ENCODE data around the gene UBXN1. TPM values are rescaled to one million over a fixed set of nuclear protein-coding genes. Genes with fewer than 3 reads are reported as not detected.

UBXN1 gene
- polyA plus RNA-seq, 4 donors, result 109 to 166 (median 156) TPM

DNA sequence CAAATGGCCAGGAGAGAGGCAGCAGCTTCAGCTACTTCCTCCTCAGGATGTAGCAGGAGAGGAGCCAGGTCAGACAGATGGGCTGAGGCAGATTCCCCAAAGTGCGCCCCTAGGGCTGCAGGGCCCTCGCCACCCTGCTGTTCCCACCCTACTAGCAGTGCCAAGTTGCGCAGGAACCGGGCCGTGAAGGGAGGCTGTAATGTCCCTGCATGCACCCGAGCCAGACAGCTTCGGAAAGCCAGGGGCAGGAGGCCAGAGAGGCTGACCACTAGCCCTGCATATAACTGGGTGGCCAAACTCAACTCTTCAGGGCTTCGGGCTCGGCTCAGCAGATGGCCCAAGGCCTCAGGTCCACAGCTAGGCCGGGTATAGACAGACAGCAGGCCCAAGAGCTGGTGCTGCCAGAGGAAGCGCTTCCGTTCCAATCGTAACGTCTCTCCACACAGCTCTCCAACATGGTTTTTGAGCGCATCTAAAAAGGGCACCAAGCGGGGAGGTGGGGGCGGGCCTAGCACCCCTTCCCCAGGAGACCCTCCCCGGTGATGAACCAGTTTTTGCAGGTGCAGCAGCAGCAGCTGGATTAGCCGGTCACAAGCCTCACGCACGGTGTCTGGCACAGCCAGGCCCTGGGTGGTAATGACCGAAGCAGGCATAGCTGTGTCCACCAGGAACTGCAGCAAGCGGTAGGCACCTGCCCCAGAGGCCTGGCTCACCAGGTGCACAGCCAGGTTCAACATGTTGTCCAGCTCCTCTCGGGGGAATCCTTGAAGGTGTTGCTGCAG is 30.5 kb downstream of the UBXN1 start:
- DNase-seq (ENCODE audit: low read depth in 4 of 4, low spot score in 3 of 4), result no peak

GRCh38 chr11:62647609-62648005 is 31.3 kb downstream of the UBXN1 start:
- DNase-seq (ENCODE audit: low read depth in 4 of 4, low spot score in 3 of 4), result no peak

GRCh38 chr11:62646825-62647608 is 31.9 kb downstream of the UBXN1 start:
- no peak for DNase-seq (ENCODE audit: low read depth in 4 of 4, low spot score in 3 of 4)

DNA sequence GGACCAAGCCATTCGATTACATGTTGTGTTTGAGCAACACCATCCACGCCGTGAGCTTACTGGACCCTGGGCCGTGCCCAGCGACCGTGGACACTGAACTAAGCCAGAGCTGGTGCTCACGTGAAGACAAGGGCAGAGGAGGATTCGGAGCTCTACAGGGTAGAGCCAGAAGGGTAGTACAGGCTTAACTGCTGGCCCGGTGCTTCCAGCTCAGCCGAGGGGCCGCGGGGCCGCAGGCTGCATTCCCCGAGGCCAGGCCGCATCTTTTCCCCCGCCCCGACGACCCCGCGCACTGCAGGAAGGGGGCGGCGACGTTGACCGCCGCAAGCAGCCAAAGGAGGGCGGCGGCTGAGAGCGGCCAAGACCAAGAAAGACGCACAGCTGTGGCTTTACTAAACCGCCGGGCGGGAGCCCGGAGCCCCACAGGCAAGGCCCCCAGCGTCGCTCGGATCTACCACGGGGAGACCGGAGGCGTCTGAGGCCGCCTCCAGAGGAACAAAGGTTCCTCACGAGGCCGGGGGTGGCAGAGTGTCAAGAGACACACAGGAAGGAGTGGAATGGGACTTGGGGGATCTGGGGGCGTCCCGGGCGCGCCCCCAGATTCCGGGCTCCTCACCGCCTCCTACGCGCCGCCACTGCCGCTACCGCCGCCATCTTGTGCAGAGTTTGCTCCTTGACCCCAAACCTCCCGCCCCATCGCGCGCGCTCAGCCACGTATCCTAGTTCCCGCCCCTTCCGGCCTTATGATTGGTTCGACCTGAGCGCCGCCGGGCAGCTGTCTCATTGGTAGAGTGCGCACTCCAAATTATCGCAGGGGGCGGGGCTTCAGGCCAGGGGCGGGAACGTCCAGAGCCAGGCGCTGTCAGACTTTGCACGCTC is 32.7 kb downstream of the UBXN1 start, which contains the start of gene GANAB:
Gene GANAB (minus strand): TSS at position 668 of the 879 bp plus-strand sequence. CDS start 14 bp downstream, at position 654.
- peak; percentile 89 to 97 (median 96) for DNase-seq (ENCODE audit: low read depth in 4 of 4, low spot score in 3 of 4)

- DNase-seq (ENCODE audit: low read depth in 4 of 4, low spot score in 3 of 4), result no peak
These were observed 33.3 kb downstream of the UBXN1 start for GRCh38 chr11:62645671-62645945.

DNA sequence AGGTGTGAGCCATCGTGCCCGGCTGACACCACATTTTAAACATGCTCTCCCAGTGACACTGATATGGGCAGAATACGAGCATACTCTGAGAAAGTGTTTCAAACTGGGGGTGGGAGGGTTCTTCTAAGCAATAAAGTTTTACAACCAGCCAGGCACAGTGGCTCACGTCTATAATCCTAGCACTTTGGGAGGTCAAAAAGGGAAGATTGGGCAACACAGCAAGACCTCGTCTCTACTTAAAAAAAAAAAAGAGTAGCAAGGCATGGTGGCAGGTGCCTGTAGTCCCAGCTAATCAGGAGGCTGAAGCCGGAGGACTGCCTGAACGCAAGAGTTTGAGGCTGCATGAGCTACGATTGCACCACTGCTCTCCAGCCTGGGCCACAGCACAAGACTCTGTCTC is 34.7 kb downstream of the UBXN1 start:
- DNase-seq (ENCODE audit: low read depth in 4 of 4, low spot score in 3 of 4), result no peak

DNA sequence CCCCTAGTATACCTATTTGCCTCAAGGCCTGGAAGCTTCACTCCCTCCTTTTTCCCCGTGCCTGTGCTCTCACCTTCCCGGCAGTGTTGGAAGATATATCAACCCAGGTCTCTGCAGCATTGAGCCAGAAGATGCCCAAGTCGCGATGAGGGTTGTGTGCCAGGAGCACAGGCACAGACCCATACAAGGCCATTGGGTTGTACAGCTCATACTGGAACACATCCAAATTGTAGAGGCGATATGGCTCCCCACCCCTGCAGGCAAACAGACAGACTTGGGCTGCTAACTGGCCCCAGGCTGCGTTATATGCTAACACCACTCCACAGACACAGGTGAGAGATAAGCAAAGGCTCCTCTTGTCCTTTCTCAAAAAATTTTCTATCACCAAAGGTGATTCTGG is 46.4 kb downstream of the UBXN1 start:
- DNase-seq (ENCODE audit: low read depth in 4 of 4, low spot score in 3 of 4), result no peak

DNA sequence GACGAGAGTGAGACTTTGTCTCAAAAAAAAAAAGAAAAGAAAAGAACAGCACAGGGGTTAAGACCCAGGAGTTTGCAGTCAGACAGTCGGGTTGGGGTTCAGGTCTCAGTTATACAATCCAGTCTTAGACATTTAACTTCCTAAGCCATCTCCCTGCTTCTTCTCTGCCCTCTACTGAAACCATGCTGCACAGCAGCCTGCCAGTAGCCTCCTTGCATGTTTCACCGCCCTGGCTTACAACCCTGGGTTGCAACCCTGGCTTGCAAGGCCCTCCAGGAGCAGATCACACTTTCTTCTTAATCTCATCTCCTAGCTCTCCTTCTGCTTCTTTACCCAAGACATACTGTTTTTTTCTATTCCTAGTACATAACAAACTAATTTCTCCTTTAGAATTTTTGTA is 51.2 kb downstream of the UBXN1 start:
- no peak for DNase-seq (ENCODE audit: low read depth in 4 of 4, low spot score in 3 of 4)

Other genes with a start within 250 kb of the UBXN1 start
- 100 to 1,000 TPM; 189 to 439 (median 222) TPM for gene AHNAK, start 132.3 kb downstream of the UBXN1 start, polyA plus RNA-seq (ENCODE audit: insufficient read length in 4 of 4)
- gene EEF1G, start 105.2 kb downstream of the UBXN1 start, polyA plus RNA-seq (ENCODE audit: insufficient read length in 4 of 4), result 1,000 to 10,000 TPM; 1,909 to 2,321 (median 2,191) TPM
- gene TUT1, start 87.5 kb downstream of the UBXN1 start, polyA plus RNA-seq (ENCODE audit: insufficient read length in 4 of 4), result 10 to 100 TPM; 18.7 to 25.0 (median 21.1) TPM
- gene MTA2, start 77.2 kb downstream of the UBXN1 start, polyA plus RNA-seq (ENCODE audit: insufficient read length in 4 of 4), result 100 to 1,000 TPM in 1 of 4 donors, 10 to 100 TPM in 3; 83.7 to 106 (median 94.6) TPM
- 10 to 100 TPM; 31.8 to 42.3 (median 38.6) TPM for gene EML3, start 66.3 kb downstream of the UBXN1 start, polyA plus RNA-seq (ENCODE audit: insufficient read length in 4 of 4)
- 1 to 10 TPM; 3.1 to 6.9 (median 3.6) TPM for gene ROM1, start 65.8 kb downstream of the UBXN1 start, polyA plus RNA-seq (ENCODE audit: insufficient read length in 4 of 4)
- gene B3GAT3, start 57.1 kb downstream of the UBXN1 start, polyA plus RNA-seq (ENCODE audit: insufficient read length in 4 of 4), result 10 to 100 TPM; 27.2 to 49.9 (median 29.8) TPM
- 100 to 1,000 TPM; 363 to 404 (median 379) TPM for gene GANAB, start 32.5 kb downstream of the UBXN1 start, polyA plus RNA-seq (ENCODE audit: insufficient read length in 4 of 4)
- gene INTS5, start 25.8 kb downstream of the UBXN1 start, polyA plus RNA-seq (ENCODE audit: insufficient read length in 4 of 4), result 10 to 100 TPM; 15.7 to 21.6 (median 18.1) TPM
- gene C11orf98, start 13.9 kb downstream of the UBXN1 start, polyA plus RNA-seq (ENCODE audit: insufficient read length in 4 of 4), result 10 to 100 TPM; 44.7 to 64.6 (median 53.5) TPM
- 1 to 10 TPM; 4.4 to 6.6 (median 6.0) TPM for gene CSKMT, start 13.8 kb downstream of the UBXN1 start, polyA plus RNA-seq (ENCODE audit: insufficient read length in 4 of 4)
- 10 to 100 TPM in 1 of 4 donors, 1 to 10 TPM in 3; 6.0 to 12.6 (median 7.6) TPM for gene UQCC3, start 7.4 kb downstream of the UBXN1 start, polyA plus RNA-seq (ENCODE audit: insufficient read length in 4 of 4)
- 1 to 10 TPM; 5.6 to 8.5 (median 6.1) TPM for gene LBHD1, start 6.8 kb downstream of the UBXN1 start, polyA plus RNA-seq (ENCODE audit: insufficient read length in 4 of 4)
- gene LRRN4CL, start 10.5 kb upstream of the UBXN1 start, polyA plus RNA-seq (ENCODE audit: insufficient read length in 4 of 4), result 1 to 10 TPM in 3 of 4 donors, under 1 TPM in 1; 0.92 to 9.5 (median 1.4) TPM
- gene BSCL2, start 28.4 kb upstream of the UBXN1 start, polyA plus RNA-seq (ENCODE audit: insufficient read length in 4 of 4), result 10 to 100 TPM; 48.7 to 71.0 (median 56.2) TPM
- gene GNG3, start 28.6 kb upstream of the UBXN1 start, polyA plus RNA-seq (ENCODE audit: insufficient read length in 4 of 4), result 1 to 10 TPM; 1.5 to 2.4 (median 1.9) TPM
- gene HNRNPUL2, start 48.4 kb upstream of the UBXN1 start, polyA plus RNA-seq (ENCODE audit: insufficient read length in 4 of 4), result 10 to 100 TPM; 71.1 to 91.1 (median 84.8) TPM
- gene TTC9C, start 49.4 kb upstream of the UBXN1 start, polyA plus RNA-seq (ENCODE audit: insufficient read length in 4 of 4), result 10 to 100 TPM; 38.8 to 46.5 (median 44.0) TPM
- 1 to 10 TPM; 3.9 to 8.9 (median 7.6) TPM for gene ZBTB3, start 75.1 kb upstream of the UBXN1 start, polyA plus RNA-seq (ENCODE audit: insufficient read length in 4 of 4)
- 100 to 1,000 TPM; 102 to 155 (median 145) TPM for gene POLR2G, start 82.5 kb upstream of the UBXN1 start, polyA plus RNA-seq (ENCODE audit: insufficient read length in 4 of 4)
- gene TAF6L, start 92.3 kb upstream of the UBXN1 start, polyA plus RNA-seq (ENCODE audit: insufficient read length in 4 of 4), result 10 to 100 TPM; 19.8 to 43.2 (median 26.6) TPM
- gene TMEM179B, start 108.3 kb upstream of the UBXN1 start, polyA plus RNA-seq (ENCODE audit: insufficient read length in 4 of 4), result 10 to 100 TPM; 38.8 to 68.4 (median 63.9) TPM
- 10 to 100 TPM; 19.4 to 31.0 (median 23.3) TPM for gene TMEM223, start 112.9 kb upstream of the UBXN1 start, polyA plus RNA-seq (ENCODE audit: insufficient read length in 4 of 4)
- 100 to 1,000 TPM; 109 to 125 (median 121) TPM for gene NXF1, start 126.4 kb upstream of the UBXN1 start, polyA plus RNA-seq (ENCODE audit: insufficient read length in 4 of 4)
- gene STX5, start 153.0 kb upstream of the UBXN1 start, polyA plus RNA-seq (ENCODE audit: insufficient read length in 4 of 4), result 10 to 100 TPM; 53.3 to 57.3 (median 55.5) TPM
- under 1 TPM in 3 of 4 donors, not detected in 1; 0.32 to 0.63 (median 0.38) TPM for gene TEX54, start 153.8 kb upstream of the UBXN1 start, polyA plus RNA-seq (ENCODE audit: insufficient read length in 4 of 4)
- gene WDR74, start 160.5 kb upstream of the UBXN1 start, polyA plus RNA-seq (ENCODE audit: insufficient read length in 4 of 4), result 10 to 100 TPM; 30.2 to 50.4 (median 35.3) TPM
- 100 to 1,000 TPM in 3 of 4 donors, 10 to 100 TPM in 1; 81.0 to 207 (median 159) TPM for gene SLC3A2, start 201.8 kb upstream of the UBXN1 start, polyA plus RNA-seq (ENCODE audit: insufficient read length in 4 of 4)
- under 1 TPM in 2 of 4 donors, not detected in 2; 0.05 to 0.40 TPM for gene CHRM1, start 242.3 kb upstream of the UBXN1 start, polyA plus RNA-seq (ENCODE audit: insufficient read length in 4 of 4)

All from left renal pelvis (tissue), 4 donors.